PC-3 (cell line): Measurements from ENCODE around the gene RND3.

Experiments
- EZH2 ChIP-seq: fragments of 300-600 bp; sonication (generic); IDR thresholded peaks from one replicate; pipeline ENCODE4 v1.6.1; 2017; ENCODE audit warnings: antibody characterized with exemption, mild to moderate bottlenecking, low read length; ENCODE audit not compliant: unreplicated experiment
- TF ChIP-seq, protein P1 (sequence below): fragments of 300-600 bp; sonication (generic); conservative IDR thresholded peaks from 2 replicates; pipeline ENCODE4 v1.5.1; 2017; ENCODE audit warnings: antibody characterized with exemption, low read depth, mild to moderate bottlenecking, low read length

DNA sequence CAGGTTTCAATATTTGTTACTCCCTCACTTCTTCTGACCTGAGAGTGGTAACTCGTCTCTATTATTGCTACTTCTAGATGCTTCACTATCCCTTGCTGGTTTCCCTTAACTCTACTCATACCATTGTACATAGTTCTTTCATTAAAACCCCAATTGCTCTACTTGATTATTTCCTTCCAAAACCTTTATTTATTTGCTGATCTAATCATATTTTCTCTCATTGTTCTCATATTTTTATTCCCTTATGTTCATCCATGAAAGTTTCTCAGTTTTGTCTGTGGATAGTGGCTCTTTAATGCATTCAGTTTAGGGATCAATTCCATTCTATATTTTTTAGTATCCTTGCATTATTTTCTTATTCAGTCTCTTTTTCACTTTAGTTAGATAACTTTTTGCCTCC, 42.1 kb downstream of the RND3 start:
- TF ChIP-seq, protein P1, sequence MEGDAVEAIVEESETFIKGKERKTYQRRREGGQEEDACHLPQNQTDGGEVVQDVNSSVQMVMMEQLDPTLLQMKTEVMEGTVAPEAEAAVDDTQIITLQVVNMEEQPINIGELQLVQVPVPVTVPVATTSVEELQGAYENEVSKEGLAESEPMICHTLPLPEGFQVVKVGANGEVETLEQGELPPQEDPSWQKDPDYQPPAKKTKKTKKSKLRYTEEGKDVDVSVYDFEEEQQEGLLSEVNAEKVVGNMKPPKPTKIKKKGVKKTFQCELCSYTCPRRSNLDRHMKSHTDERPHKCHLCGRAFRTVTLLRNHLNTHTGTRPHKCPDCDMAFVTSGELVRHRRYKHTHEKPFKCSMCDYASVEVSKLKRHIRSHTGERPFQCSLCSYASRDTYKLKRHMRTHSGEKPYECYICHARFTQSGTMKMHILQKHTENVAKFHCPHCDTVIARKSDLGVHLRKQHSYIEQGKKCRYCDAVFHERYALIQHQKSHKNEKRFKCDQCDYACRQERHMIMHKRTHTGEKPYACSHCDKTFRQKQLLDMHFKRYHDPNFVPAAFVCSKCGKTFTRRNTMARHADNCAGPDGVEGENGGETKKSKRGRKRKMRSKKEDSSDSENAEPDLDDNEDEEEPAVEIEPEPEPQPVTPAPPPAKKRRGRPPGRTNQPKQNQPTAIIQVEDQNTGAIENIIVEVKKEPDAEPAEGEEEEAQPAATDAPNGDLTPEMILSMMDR, result no peak
- TF ChIP-seq EZH2, result no peak
